Activated CD8-positive, alpha-beta T cell treated with anti-CD3 and anti-CD28 coated beads, Interleukin-2, amount 10 ng/mL, durations not matched to agents 7 days and 5 days (primary cell): ENCODE results near the gene KCNJ9. TPM values are rescaled to one million over a fixed set of nuclear protein-coding genes. Genes with fewer than 3 reads are reported as not detected.
"Not testable (repeated sequence)": the region's sequence is repeated elsewhere in the genome, so short reads cannot be mapped to it uniquely, and the experiment has no call there.

Experiments
- ATAC-seq: fragments of 150-1000 bp; cut with Tn5 transposase; one replicate; pipeline ENCODE4 v1.10.0; 2021; ENCODE audit warnings: moderate library complexity
- CTCF ChIA-PET: fragments of 350-600 bp; sonication (Branson Sonifier 250); formaldehyde crosslinking; loops from one replicate; lab custom pipeline; 2021; ENCODE audit warnings: antibody characterized with exemption; lab: Charles Lee
- POLR2A ChIA-PET: fragments of 350-600 bp; sonication (Branson Sonifier 250); formaldehyde crosslinking; loops from one replicate; lab custom pipeline; 2021; ENCODE audit warnings: antibody characterized with exemption; lab: Charles Lee
- DNase-seq: peaks from one replicate; pipeline ENCODE4 v3.0.0-alpha.2; 2020
- H3K27ac Mint-ChIP-seq: one replicate; pipeline ENCODE4 v1.8.0; 2021; ENCODE audit warnings: mild to moderate bottlenecking, mixed read lengths
- H3K27me3 Mint-ChIP-seq: one replicate; pipeline ENCODE4 v1.8.0; 2021; ENCODE audit warnings: low read depth, mixed read lengths
- H3K36me3 Mint-ChIP-seq: one replicate; pipeline ENCODE4 v1.8.0; 2021; ENCODE audit warnings: low read depth, mixed read lengths
- H3K4me1 Mint-ChIP-seq: one replicate; pipeline ENCODE4 v1.8.0; 2021; ENCODE audit warnings: low read depth, mixed read lengths
- H3K4me3 Mint-ChIP-seq: one replicate; pipeline ENCODE4 v1.8.0; 2021; ENCODE audit warnings: mild to moderate bottlenecking, mixed read lengths
- H3K9me3 Mint-ChIP-seq: one replicate; pipeline ENCODE4 v1.8.0; 2022; ENCODE audit warnings: mixed read lengths; ENCODE audit not compliant: insufficient read depth
- total RNA-seq, 2 experiments: library from RNA; stranded (reverse); gene quantifications; one replicate each; pipeline ENCODE4 v1.2.3, GENCODE V29; 2021

Gene KCNJ9
- total RNA-seq, 2 experiments from 2014 or later: not detected

GRCh38 chr1:160117709-160118183 is 36.4 kb downstream of the KCNJ9 start:
- DNase-seq (no peak), ATAC-seq (no peak)
- H3K4me1 Mint-ChIP-seq: no peaks in the 10 kb centered on the region
- POLR2A ChIA-PET: no interaction called here
- CTCF ChIA-PET: interaction anchor here (1.0 to 1.2 kb wide), 3 partner anchors 17 to 128 kb away, joined by 3 to 5 read pairs (median 4); no protein-coding TSS in a partner anchor
- H3K27ac Mint-ChIP-seq: no peak overlapping the region
- H3K4me3 Mint-ChIP-seq: no peak overlapping the region
- H3K36me3 Mint-ChIP-seq: no peaks in the 10 kb centered on the region
- H3K27me3 Mint-ChIP-seq: peaks cover 16% of the 10 kb centered on the region
- no peaks in the 10 kb centered on the region for H3K9me3 Mint-ChIP-seq

GRCh38 chr1:160118928-160119327 is 37.6 kb downstream of the KCNJ9 start:
- Mint-ChIP-seq H3K4me3 (no peak overlapping the region), H3K27me3 (peaks cover 16% of the 10 kb centered on the region), H3K9me3 (no peaks in the 10 kb centered on the region), H3K27ac (no peak overlapping the region), H3K36me3 (no peaks in the 10 kb centered on the region), H3K4me1 (no peaks in the 10 kb centered on the region)
- POLR2A ChIA-PET: no interaction called here
- CTCF ChIA-PET: interaction anchor here (1.0 to 1.2 kb wide), 2 partner anchors 18 to 33 kb away, joined by 3 to 5 read pairs; no protein-coding TSS in a partner anchor
- ATAC-seq: no peak
- no peak for DNase-seq

GRCh38 chr1:160120797-160121196 is 39.5 kb downstream of the KCNJ9 start:
- CTCF ChIA-PET: interaction anchor here (0.5 kb wide), 1 partner anchor 181 kb away, joined by 3 read pairs; no protein-coding TSS in a partner anchor
- no peaks in the 10 kb centered on the region for H3K9me3 Mint-ChIP-seq
- POLR2A ChIA-PET: no interaction called here
- ATAC-seq (no peak), DNase-seq (no peak)
- no peaks in the 10 kb centered on the region for H3K4me1 Mint-ChIP-seq
- H3K27ac Mint-ChIP-seq: no peak overlapping the region
- H3K36me3 Mint-ChIP-seq: no peaks in the 10 kb centered on the region
- H3K27me3 Mint-ChIP-seq: peaks cover 11% of the 10 kb centered on the region
- no peak overlapping the region for H3K4me3 Mint-ChIP-seq

- Mint-ChIP-seq H3K4me3 (no peak overlapping the region), H3K27me3 (peaks cover 11% of the 10 kb centered on the region), H3K9me3 (no peaks in the 10 kb centered on the region), H3K27ac (no peak overlapping the region), H3K36me3 (no peaks in the 10 kb centered on the region), H3K4me1 (no peaks in the 10 kb centered on the region)
- ATAC-seq: no peak
- CTCF ChIA-PET: interaction anchor here (0.5 to 1.8 kb wide), 2 partner anchors 42 to 181 kb away, joined by 3 to 6 read pairs; no protein-coding TSS in a partner anchor
- POLR2A ChIA-PET: no interaction called here
- DNase-seq: no peak
These were observed 40.0 kb downstream of the KCNJ9 start for GRCh38 chr1:160121388-160121787.

- Mint-ChIP-seq H3K27ac (no peak overlapping the region), H3K9me3 (no peaks in the 10 kb centered on the region), H3K4me3 (no peak overlapping the region), H3K4me1 (no peaks in the 10 kb centered on the region), H3K36me3 (no peaks in the 10 kb centered on the region), H3K27me3 (peaks cover 6% of the 10 kb centered on the region)
- ATAC-seq (no peak), DNase-seq (no peak)
- POLR2A ChIA-PET: no interaction called here
- CTCF ChIA-PET: interaction anchor here (1.8 kb wide), 1 partner anchor 44 kb away, joined by 6 read pairs; no protein-coding TSS in a partner anchor
These were observed 41.7 kb downstream of the KCNJ9 start for GRCh38 chr1:160122978-160123495.

GRCh38 chr1:160123726-160124125 is 42.4 kb downstream of the KCNJ9 start:
- DNase-seq (no peak), ATAC-seq (no peak)
- Mint-ChIP-seq H3K4me3 (no peak overlapping the region), H3K27me3 (no peaks in the 10 kb centered on the region), H3K27ac (no peak overlapping the region), H3K9me3 (no peaks in the 10 kb centered on the region), H3K4me1 (no peaks in the 10 kb centered on the region), H3K36me3 (no peaks in the 10 kb centered on the region)
- POLR2A ChIA-PET: no interaction called here
- CTCF ChIA-PET: interaction anchor here (0.6 to 0.9 kb wide), 2 partner anchors 22 to 127 kb away, joined by 3 read pairs; no protein-coding TSS in a partner anchor

- H3K27me3 Mint-ChIP-seq: peaks cover 2% of the 10 kb centered on the region
- H3K27ac Mint-ChIP-seq: no peak overlapping the region
- no peak overlapping the region for H3K4me3 Mint-ChIP-seq
- ATAC-seq (no peak), DNase-seq (no peak)
- no peaks in the 10 kb centered on the region for H3K36me3 Mint-ChIP-seq
- POLR2A ChIA-PET: no interaction called here
- no peaks in the 10 kb centered on the region for H3K9me3 Mint-ChIP-seq
- CTCF ChIA-PET: no interaction called here
- no peaks in the 10 kb centered on the region for H3K4me1 Mint-ChIP-seq
These were observed 43.6 kb downstream of the KCNJ9 start for GRCh38 chr1:160124705-160125478.

GRCh38 chr1:160125746-160126145 is 44.4 kb downstream of the KCNJ9 start:
- Mint-ChIP-seq H3K4me1 (no peaks in the 10 kb centered on the region), H3K9me3 (no peaks in the 10 kb centered on the region), H3K36me3 (no peaks in the 10 kb centered on the region), H3K27me3 (peaks cover 5% of the 10 kb centered on the region), H3K27ac (no peak overlapping the region), H3K4me3 (no peak overlapping the region)
- ChIA-PET POLR2A (no interaction called here), CTCF (no interaction called here)
- DNase-seq (no peak), ATAC-seq (no peak)

GRCh38 chr1:160126342-160126741 is 45.0 kb downstream of the KCNJ9 start:
- H3K4me1 Mint-ChIP-seq, H3K4me3 Mint-ChIP-seq, DNase-seq, H3K36me3 Mint-ChIP-seq, H3K27ac Mint-ChIP-seq, CTCF ChIA-PET, H3K27me3 Mint-ChIP-seq, POLR2A ChIA-PET, H3K9me3 Mint-ChIP-seq, ATAC-seq: not testable (repeated sequence)

- DNase-seq: no peak
- ChIA-PET POLR2A (no interaction called here), CTCF (no interaction called here)
These were observed 46.0 kb downstream of the KCNJ9 start for GRCh38 chr1:160127381-160127780.

GRCh38 chr1:160127865-160128523 is 46.7 kb downstream of the KCNJ9 start:
- ChIA-PET POLR2A (no interaction called here), CTCF (interaction anchor here (0.7 kb wide), 1 partner anchor 249 kb away, joined by 3 read pairs; no protein-coding TSS in a partner anchor)
- Mint-ChIP-seq H3K36me3 (no peaks in the 10 kb centered on the region), H3K9me3 (no peaks in the 10 kb centered on the region), H3K27ac (no peak overlapping the region), H3K27me3 (peaks cover 22% of the 10 kb centered on the region), H3K4me3 (no peak overlapping the region), H3K4me1 (no peaks in the 10 kb centered on the region)
- no peak for ATAC-seq
- no peak for DNase-seq

More at GRCh38 chr1:160127381-160127780, 46.0 kb downstream of the KCNJ9 start:
- Mint-ChIP-seq H3K9me3 (no peaks in the 10 kb centered on the region), H3K27me3 (peaks cover 16% of the 10 kb centered on the region), H3K27ac (no peak overlapping the region), H3K4me3 (no peak overlapping the region), H3K36me3 (no peaks in the 10 kb centered on the region), H3K4me1 (no peaks in the 10 kb centered on the region)
- ATAC-seq: no peak
